ENCODE measurements around the gene ISOC2. TPM values are rescaled to one million over a fixed set of nuclear protein-coding genes. Genes with fewer than 3 reads are reported as not detected.
A peak's percentile ranks its signal among the peaks of the same experiment; 100 is the strongest.

ISOC2 gene
- total RNA-seq, 6 experiments from 2014 or later = 69.4 to 222 (median 100) TPM

- no peaks in the 10 kb centered on the region for H3K36me3 ChIP-seq
- no peak overlapping the region for H3K4me3 ChIP-seq
- no peak overlapping the region for H3K27ac ChIP-seq
- no peaks in the 10 kb centered on the region for H3K9me3 ChIP-seq
- H3K4me1 ChIP-seq = no peaks in the 10 kb centered on the region
- peak in 1 of 3 donors; percentile 33 for DNase-seq
- intact Hi-C loops (cut with DNase I) = no loop called here
- no peak for ATAC-seq
- WGBS (ENCODE audit: insufficient coverage, low coverage, low lambda C conversion rate, missing lambda C conversion rate) = 24% methylated on average over 7 of the region's 11 CpGs
- H3K27me3 ChIP-seq = peaks cover 0 to 10% of the 10 kb centered on the region in 2 donors
- TF ChIP-seq POLR2A (IDR thresholded peaks at IDR 0.05) (no peak), CTCF (IDR thresholded peaks at IDR 0.05) (no peak)
These were observed 16.8 kb downstream of the ISOC2 start for GRCh38 chr19:55444646-55445045.

- no peak overlapping the region for H3K4me3 ChIP-seq
- no peak for DNase-seq
- H3K27me3 ChIP-seq = peaks cover 0 to 10% of the 10 kb centered on the region in 2 donors
- no peaks in the 10 kb centered on the region for H3K36me3 ChIP-seq
- no peak for ATAC-seq
- intact Hi-C loops (cut with DNase I) = no loop called here
- H3K4me1 ChIP-seq = no peaks in the 10 kb centered on the region
- TF ChIP-seq CTCF (IDR thresholded peaks at IDR 0.05) = no peak
- TF ChIP-seq POLR2A (IDR thresholded peaks at IDR 0.05) = no peak
- no peak overlapping the region for H3K27ac ChIP-seq
- no peaks in the 10 kb centered on the region for H3K9me3 ChIP-seq
- 25% methylated on average over 18 of the region's 18 CpGs for WGBS (ENCODE audit: insufficient coverage, low coverage, low lambda C conversion rate, missing lambda C conversion rate)
These were observed 17.5 kb downstream of the ISOC2 start for GRCh38 chr19:55443824-55444480.

- peak in 1 of 3 donors; percentile 28 for DNase-seq
- TF ChIP-seq CTCF (IDR thresholded peaks at IDR 0.05) (no peak), POLR2A (IDR thresholded peaks at IDR 0.05) (no peak)
- intact Hi-C loops (cut with DNase I) = no loop called here
- no peak within 1 kb of the TSS for H3K4me3 ChIP-seq
- 4% methylated on average over 39 of the region's 43 CpGs for WGBS (ENCODE audit: insufficient coverage, low coverage, low lambda C conversion rate, missing lambda C conversion rate)
- peaks cover 0 to 10% of the 10 kb centered on the region in 2 donors for H3K27me3 ChIP-seq
- no peaks in the 10 kb centered on the region for H3K9me3 ChIP-seq
- no peak for ATAC-seq
- H3K4me1 ChIP-seq = no peaks in the 10 kb centered on the region
- H3K27ac ChIP-seq = no peak within 1 kb of the TSS
- H3K36me3 ChIP-seq = no peaks in the 10 kb centered on the region
These were observed 18.2 kb downstream of the ISOC2 start, which contains the start of gene SHISA7 for GRCh38 chr19:55443045-55443823. Gene SHISA7, minus strand, starts transcription at chr19:55443300. Its CDS starts 437 bp downstream, at chr19:55442863.

- peaks cover 0 to 10% of the 10 kb centered on the region in 2 donors for H3K27me3 ChIP-seq
- no peak overlapping the region for H3K27ac ChIP-seq
- no peaks in the 10 kb centered on the region for H3K9me3 ChIP-seq
- no peak overlapping the region for H3K4me3 ChIP-seq
- TF ChIP-seq POLR2A (IDR thresholded peaks at IDR 0.05) (no peak), CTCF (IDR thresholded peaks at IDR 0.05) (no peak)
- intact Hi-C loops (cut with DNase I) = no loop called here
- ATAC-seq = no peak
- peak in 1 of 3 donors; percentile 33 for DNase-seq
- H3K4me1 ChIP-seq = no peaks in the 10 kb centered on the region
- 1% methylated on average over 16 of the region's 72 CpGs for WGBS (ENCODE audit: insufficient coverage, low coverage, low lambda C conversion rate, missing lambda C conversion rate)
- no peaks in the 10 kb centered on the region for H3K36me3 ChIP-seq
These were observed 19.0 kb downstream of the ISOC2 start for GRCh38 chr19:55442372-55442961.

All from right lobe of liver (tissue), 6 donors.